ENCODE results near the gene TACR1. TPM values are rescaled to one million over a fixed set of nuclear protein-coding genes. Genes with fewer than 3 reads are reported as not detected.

Gene TACR1
- total and polyA plus RNA-seq, 7 donors, result 0.03 to 0.37 (median 0.13) TPM

GRCh38 chr2:75200140-75201096 lies 1.1 kb upstream of the TACR1 start:
- ATAC-seq, result peak; percentile 42 to 85 (median 72)
- peak; percentile 49 to 61 for DNase-seq
- 1% methylated on average over 57 of the region's 57 CpGs for WGBS, 3 donors
- peaks cover 19% of the 10 kb centered on the region for H3K4me1 ChIP-seq
- TF ChIP-seq, protein P1, sequence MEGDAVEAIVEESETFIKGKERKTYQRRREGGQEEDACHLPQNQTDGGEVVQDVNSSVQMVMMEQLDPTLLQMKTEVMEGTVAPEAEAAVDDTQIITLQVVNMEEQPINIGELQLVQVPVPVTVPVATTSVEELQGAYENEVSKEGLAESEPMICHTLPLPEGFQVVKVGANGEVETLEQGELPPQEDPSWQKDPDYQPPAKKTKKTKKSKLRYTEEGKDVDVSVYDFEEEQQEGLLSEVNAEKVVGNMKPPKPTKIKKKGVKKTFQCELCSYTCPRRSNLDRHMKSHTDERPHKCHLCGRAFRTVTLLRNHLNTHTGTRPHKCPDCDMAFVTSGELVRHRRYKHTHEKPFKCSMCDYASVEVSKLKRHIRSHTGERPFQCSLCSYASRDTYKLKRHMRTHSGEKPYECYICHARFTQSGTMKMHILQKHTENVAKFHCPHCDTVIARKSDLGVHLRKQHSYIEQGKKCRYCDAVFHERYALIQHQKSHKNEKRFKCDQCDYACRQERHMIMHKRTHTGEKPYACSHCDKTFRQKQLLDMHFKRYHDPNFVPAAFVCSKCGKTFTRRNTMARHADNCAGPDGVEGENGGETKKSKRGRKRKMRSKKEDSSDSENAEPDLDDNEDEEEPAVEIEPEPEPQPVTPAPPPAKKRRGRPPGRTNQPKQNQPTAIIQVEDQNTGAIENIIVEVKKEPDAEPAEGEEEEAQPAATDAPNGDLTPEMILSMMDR (IDR thresholded peaks at IDR 0.05), result no peak
- peaks cover 0 to 73% (median 5%) of the 10 kb centered on the region in 3 donors for H3K27me3 ChIP-seq (ENCODE audit: insufficient read depth in 3 of 3, low read length in 2 of 3)
- no peak overlapping the region for H3K27ac ChIP-seq
- H3K36me3 ChIP-seq (ENCODE audit: insufficient read depth in 1 of 2, low read depth in 1 of 2), result no peaks in the 10 kb centered on the region
- no peaks in the 10 kb centered on the region for H3K9me3 ChIP-seq
- intact Hi-C loops (cut with DNase I), result no loop called here
- peak overlapping the region; percentile 62 for H3K4me3 ChIP-seq

DNA sequence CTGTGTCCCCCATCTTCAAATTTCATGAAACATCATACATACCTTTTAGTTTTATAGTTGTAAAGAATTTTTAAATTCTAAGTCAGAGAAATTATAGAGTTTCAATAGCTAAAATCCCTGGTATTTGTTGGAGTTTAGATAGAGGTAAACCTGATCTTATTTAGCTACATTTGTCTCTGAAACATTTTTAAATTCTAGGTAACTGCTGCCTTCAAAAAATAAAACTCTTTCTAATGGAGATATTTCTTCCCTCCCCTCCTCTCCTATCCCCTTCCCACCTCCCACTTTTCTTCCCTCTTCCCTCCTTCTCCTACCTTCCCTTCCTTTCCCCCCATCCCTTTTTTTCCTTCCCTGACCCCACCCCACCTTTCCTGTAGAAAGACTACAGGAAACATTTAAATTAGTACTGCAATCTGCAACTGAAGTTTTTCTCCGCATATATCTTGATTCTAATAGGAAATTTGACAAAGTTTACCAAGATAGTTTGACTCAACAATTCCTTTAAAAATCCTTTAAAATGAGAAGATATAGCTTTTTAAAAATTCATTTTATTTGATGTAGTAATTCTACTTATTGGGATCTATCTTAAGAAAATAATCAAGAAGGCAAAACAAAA lies 4.1 kb downstream of the TACR1 start:
- ATAC-seq (no peak), DNase-seq (no peak)
- H3K27me3 ChIP-seq (ENCODE audit: insufficient read depth in 3 of 3, low read length in 2 of 3), result peaks cover 0 to 65% (median 0%) of the 10 kb centered on the region in 3 donors
- WGBS, 3 donors, result 87 to 98% (median 89%) methylated on average over 1 of the region's 1 CpG
- TF ChIP-seq, protein P1 (IDR thresholded peaks at IDR 0.05), result no peak
- no peaks in the 10 kb centered on the region for H3K9me3 ChIP-seq
- peaks cover 12% of the 10 kb centered on the region for H3K4me1 ChIP-seq
- no peaks in the 10 kb centered on the region for H3K36me3 ChIP-seq (ENCODE audit: insufficient read depth in 1 of 2, low read depth in 1 of 2)
- intact Hi-C loops (cut with DNase I), result no loop called here
- no peak overlapping the region for H3K4me3 ChIP-seq
- H3K27ac ChIP-seq, result no peak overlapping the region

- Histone ChIP-seq H3K27ac (no peak overlapping the region), H3K36me3 (ENCODE audit: insufficient read depth in 1 of 2, low read depth in 1 of 2) (no peaks in the 10 kb centered on the region), H3K4me3 (no peak overlapping the region), H3K27me3 (ENCODE audit: insufficient read depth in 3 of 3, low read length in 2 of 3) (peaks cover 0 to 57% (median 0%) of the 10 kb centered on the region in 3 donors), H3K4me1 (peaks cover 5% of the 10 kb centered on the region), H3K9me3 (no peaks in the 10 kb centered on the region)
- intact Hi-C loops (cut with DNase I), result no loop called here
- WGBS, 3 donors, result 73 to 77% (median 75%) methylated on average over 4 of the region's 4 CpGs
- TF ChIP-seq, protein P1 (IDR thresholded peaks at IDR 0.05), result no peak
- no peak for DNase-seq
- no peak for ATAC-seq
Observed at GRCh38 chr2:75194184-75194868, 5.0 kb downstream of the TACR1 start.

DNA sequence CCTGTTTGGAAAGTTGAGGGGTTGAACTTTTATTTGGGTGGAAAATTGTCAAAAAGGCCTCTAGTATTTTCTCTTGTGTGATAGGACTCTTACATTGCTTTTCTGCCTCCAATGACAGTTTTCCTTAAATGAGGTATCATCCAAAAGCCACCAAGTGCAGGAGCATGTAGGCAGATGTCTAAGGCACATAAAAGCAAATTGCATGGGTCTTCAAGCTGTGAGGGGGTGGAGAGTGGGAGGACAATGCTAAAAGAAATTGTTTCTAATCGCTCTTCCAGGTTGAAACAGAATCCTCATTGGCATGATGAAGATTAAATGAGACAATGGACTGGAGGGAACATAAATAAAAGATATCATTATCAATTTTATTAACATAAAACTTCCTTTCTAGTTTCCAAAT lies 6.8 kb downstream of the TACR1 start:
- intact Hi-C loops (cut with DNase I), result no loop called here
- Histone ChIP-seq H3K4me3 (no peak overlapping the region), H3K27ac (no peak overlapping the region), H3K9me3 (no peaks in the 10 kb centered on the region), H3K4me1 (no peaks in the 10 kb centered on the region), H3K27me3 (ENCODE audit: insufficient read depth in 3 of 3, low read length in 2 of 3) (peaks cover 0 to 39% (median 0%) of the 10 kb centered on the region in 3 donors), H3K36me3 (ENCODE audit: insufficient read depth in 1 of 2, low read depth in 1 of 2) (no peaks in the 10 kb centered on the region)
- TF ChIP-seq, protein P1 (IDR thresholded peaks at IDR 0.05), result no peak
- ATAC-seq, result no peak
- 79 to 92% (median 90%) methylated on average over 1 of the region's 1 CpG for WGBS, 3 donors
- no peak for DNase-seq

Measured in psoas muscle (tissue), 8 donors.